HepG2 (cell line): ENCODE data around the gene RPL21. TPM values are rescaled to one million over a fixed set of nuclear protein-coding genes. Genes with fewer than 3 reads are reported as not detected.

Source experiments
- ATAC-seq: fragments of 200-7000 bp; cut with Tn5 transposase; 3 replicates; pipeline ENCODE4 v1.9.1; 2020; ENCODE audit warnings: mild to moderate bottlenecking, moderate library complexity
- BruUV-seq: library from RNA; stranded (reverse); fragments of 400-500 nt; replicated peaks from 2 replicates; lab custom pipeline; 2021; lab: Mats Ljungman, UMichigan
- CTCF ChIA-PET: fragments of 300-600 bp; formaldehyde crosslinking; extraction: SDS; loops from one replicate; lab custom pipeline; 2021; ENCODE audit warnings: low total read pairs, inconsistent platforms, low intra/inter-chr PET ratio; lab: Yijun Ruan, JAX
- POLR2A ChIA-PET: fragments of 350-600 bp; sonication (Branson Sonifier 250); formaldehyde crosslinking; loops from one replicate; lab custom pipeline; 2020; ENCODE audit warnings: antibody characterized with exemption, inconsistent platforms; lab: Yijun Ruan, JAX
- DNase-seq: peaks from one replicate; pipeline ENCODE4 v3.0.0-alpha.2; 2015; ENCODE audit warnings: low spot score
- FAIRE-seq: peaks from 3 replicates; lab custom pipeline; 2011; peaks lifted over from hg19 to GRCh38; lab: Jason Lieb, UNC
- H2AFZ ChIP-seq: one replicate; pipeline ENCODE4 v1.6.1; 2011; ENCODE audit warnings: low read length, inconsistent platforms
- H3K27ac ChIP-seq: fragments of 300-600 bp; 3 replicates; pipeline ENCODE4 v1.8.0; 2011; ENCODE audit warnings: mixed run types, mild to moderate bottlenecking, mixed read lengths, low read length, inconsistent platforms; ENCODE audit not compliant: insufficient read depth; ENCODE audit errors: extremely low read length
- H3K27me3 ChIP-seq, 2 experiments: fragments of 200-600 bp in 1 of 2; 2 replicates in 1 of 2; 3 replicates in 1 of 2; pipeline versions ENCODE4 v1.6.0 to v1.8.0; 2011; ENCODE audit warnings: low read length in 2 of 2, mild to moderate bottlenecking in 2 of 2, moderate library complexity in 2 of 2, inconsistent platforms in 1 of 2; ENCODE audit not compliant: insufficient read depth in 2 of 2, control insufficient read depth in 1 of 2
- H3K36me3 ChIP-seq, 2 experiments: fragments of 200-600 bp in 1 of 2; replicated peaks in 1 of 2; 2 replicates in 1 of 2; 3 replicates in 1 of 2; pipeline versions ENCODE4 v1.5.1 to v1.8.0; 2011; ENCODE audit warnings: low read length in 2 of 2, inconsistent platforms in 1 of 2; ENCODE audit not compliant: insufficient read depth in 2 of 2, control insufficient read depth in 1 of 2
- H3K4me1 ChIP-seq: 2 replicates; pipeline ENCODE4 v1.5.1; 2012; ENCODE audit warnings: low read length, inconsistent platforms; ENCODE audit not compliant: insufficient read depth
- H3K4me2 ChIP-seq: 2 replicates; pipeline ENCODE4 v1.6.0; 2011; ENCODE audit warnings: low read depth, low read length, inconsistent platforms
- H3K4me3 ChIP-seq, 3 experiments: fragments of 200-600 bp in 1 of 3; sonication (generic), shearing (Covaris generic) in 1 of 3; replicated peaks in 1 of 3; 2 replicates each; pipeline ENCODE4 v1.5.1; 2011 to 2016; ENCODE audit warnings: low read length in 3 of 3, inconsistent platforms in 2 of 3, low read depth in 2 of 3, mild to moderate bottlenecking in 2 of 3, control low read depth in 1 of 3, mixed read lengths in 1 of 3; ENCODE audit not compliant: insufficient read depth in 1 of 3
- H3K79me2 ChIP-seq: one replicate; pipeline ENCODE4 v1.6.1; 2011; ENCODE audit warnings: low read length, inconsistent platforms; ENCODE audit not compliant: insufficient read depth
- H3K9ac ChIP-seq: 2 replicates; pipeline ENCODE4 v1.6.0; 2011; ENCODE audit warnings: mild to moderate bottlenecking, low read depth, low read length, inconsistent platforms; ENCODE audit not compliant: insufficient read depth
- H3K9me3 ChIP-seq: 2 replicates; pipeline ENCODE4 v1.5.1; 2012; ENCODE audit warnings: mild to moderate bottlenecking, low read length
- H4K20me1 ChIP-seq: 2 replicates; pipeline ENCODE4 v1.6.0; 2011; ENCODE audit warnings: inconsistent platforms, mild to moderate bottlenecking, low read length, moderate library complexity; ENCODE audit not compliant: insufficient read depth
- IKZF5 ChIP-seq: IDR thresholded peaks from 2 replicates; pipeline ENCODE4 v1.6.1; 2018; ENCODE audit warnings: missing genetic modification reagents, mild to moderate bottlenecking, missing compliant biosample characterization
- THAP11 ChIP-seq: IDR thresholded peaks from 2 replicates; pipeline ENCODE4 v1.6.1; 2016; ENCODE audit warnings: missing biosample characterization, missing genetic modification reagents
- ZFX ChIP-seq: sonication (generic); formaldehyde crosslinking; IDR thresholded peaks from 2 replicates; pipeline ENCODE4 v1.4.0; 2020; ENCODE audit warnings: mild to moderate bottlenecking, low read depth, missing genetic modification reagents, moderate library complexity
- ZNF180 ChIP-seq: sonication (generic); formaldehyde crosslinking; IDR thresholded peaks from 2 replicates; pipeline ENCODE4 v1.4.0; 2020; ENCODE audit warnings: low read depth, missing genetic modification reagents, borderline replicate concordance
- ZNF276 ChIP-seq: sonication (generic); formaldehyde crosslinking; IDR thresholded peaks from 2 replicates; pipeline ENCODE4 v1.4.0; 2020; ENCODE audit warnings: mild to moderate bottlenecking, low read depth, missing genetic modification reagents
- ZSCAN5A ChIP-seq: sonication (generic); formaldehyde crosslinking; IDR thresholded peaks from 2 replicates; pipeline ENCODE4 v1.8.0; 2022; ENCODE audit warnings: mild to moderate bottlenecking, missing genetic modification reagents, borderline replicate concordance
- WGBS: methylation state at CpG from one replicate; pipeline ENCODE4 v1.1.6; 2017; ENCODE audit warnings: low lambda C conversion rate; 5-methylcytosine and 5-hydroxymethylcytosine counted together
- in situ Hi-C: cut with HindIII; loops from 2 replicates; pipeline ENCODE4 v1.10.0; 2017; ENCODE audit warnings: low pct_unique_long_range_greater_than_20kb; ENCODE audit not compliant: extremely low pct_ligation_motif_present
- intact Hi-C: fragments of 100-400 bp; cut with micrococcal nuclease; formaldehyde crosslinking; loops from one replicate; pipeline ENCODE4 v1.10.0; 2022; ENCODE audit not compliant: unreplicated experiment
- polyA plus RNA-seq, 8 experiments: library from polyadenylated mRNA; depleted of rRNA in 3 of 8; stranded (reverse) in 7 of 8; unstranded in 1 of 8; fragments of >200 nt; fragmentation: Illumina TruSeq in 4 of 8; extraction: Trizol in 4 of 8; gene quantifications; 2 replicates each; pipeline versions ENCODE4 v1.2.1 to v1.2.3, GENCODE V29; 2011 to 2016; ENCODE audit warnings: low read depth in 4 of 8, missing spikeins in 1 of 8, mixed read lengths in 1 of 8; ENCODE audit not compliant: insufficient read depth in 1 of 8
- total RNA-seq, 5 experiments: library from RNA; depleted of rRNA; stranded (reverse); fragments of >200 nt; fragmentation: Illumina TruSeq; extraction: Trizol; gene quantifications; 2 replicates each; pipeline ENCODE4 v1.2.3, GENCODE V29; 2016; ENCODE audit warnings: low read depth in 1 of 5
- TF ChIP-seq, protein P1 (sequence below): sonication (generic); formaldehyde crosslinking; IDR thresholded peaks from 2 replicates; pipeline ENCODE4 v1.4.0; 2020; ENCODE audit warnings: missing genetic modification reagents

RPL21 gene
- total and polyA plus RNA-seq, 2 of the 13 experiments (the other 11 are each of a cell fraction or from before 2014, with no cell fraction given) = 1,234 to 1,261 TPM

- no peak for TF ChIP-seq THAP11 (CRISPR knock-in tag)
- TF ChIP-seq IKZF5 (CRISPR knock-in tag) = no peak
- no peak for TF ChIP-seq ZNF180 (CRISPR knock-in tag)
- TF ChIP-seq ZSCAN5A (CRISPR knock-in tag) = no peak
- TF ChIP-seq, all 625 proteins: peak for 0
- Histone ChIP-seq H3K27ac (no peak overlapping the region), H3K4me3 (no peak overlapping the region), H4K20me1 (no peaks in the 10 kb centered on the region), H3K9ac (no peak overlapping the region), H3K4me1 (no peaks in the 10 kb centered on the region), H3K9me3 (no peaks in the 10 kb centered on the region), H3K79me2 (no peaks in the 10 kb centered on the region), H3K27me3 (peaks cover 0 to 10% of the 10 kb centered on the region in 2 experiments; a peak in 2 of 5 replicates), H2AFZ (no peak overlapping the region), H3K4me2 (no peak overlapping the region), H3K36me3 (no peaks in the 10 kb centered on the region)
- ATAC-seq (no peak), DNase-seq (no peak), FAIRE-seq (no peak)
- CTCF ChIA-PET = no interaction called here
- POLR2A ChIA-PET = no interaction called here
- BruUV-seq = no TSS peak
- in situ Hi-C loops (no loop called here), intact Hi-C loops (no loop called here)
- WGBS = 15% methylated on average over 4 of the region's 4 CpGs
Observed at GRCh38 chr13:27302643-27303262, 51.4 kb downstream of the RPL21 start.

GRCh38 chr13:27304099-27304498 is 52.7 kb downstream of the RPL21 start:
- Histone ChIP-seq H3K4me2 (no peak overlapping the region), H3K4me1 (no peaks in the 10 kb centered on the region), H3K27ac (no peak overlapping the region), H3K9ac (no peak overlapping the region), H3K9me3 (no peaks in the 10 kb centered on the region), H3K36me3 (no peaks in the 10 kb centered on the region), H3K79me2 (no peaks in the 10 kb centered on the region), H4K20me1 (no peaks in the 10 kb centered on the region), H2AFZ (no peak overlapping the region), H3K27me3 (peaks cover 1 to 16% of the 10 kb centered on the region in 2 experiments; a peak in 3 of 5 replicates), H3K4me3 (no peak overlapping the region)
- ATAC-seq (no peak), DNase-seq (no peak), FAIRE-seq (no peak)
- in situ Hi-C loops = no loop called here
- BruUV-seq = no TSS peak
- ChIA-PET POLR2A (no interaction called here), CTCF (no interaction called here)
- WGBS = 52% methylated on average over 4 of the region's 4 CpGs
- intact Hi-C loops = no loop called here
- TF ChIP-seq, protein P1, sequence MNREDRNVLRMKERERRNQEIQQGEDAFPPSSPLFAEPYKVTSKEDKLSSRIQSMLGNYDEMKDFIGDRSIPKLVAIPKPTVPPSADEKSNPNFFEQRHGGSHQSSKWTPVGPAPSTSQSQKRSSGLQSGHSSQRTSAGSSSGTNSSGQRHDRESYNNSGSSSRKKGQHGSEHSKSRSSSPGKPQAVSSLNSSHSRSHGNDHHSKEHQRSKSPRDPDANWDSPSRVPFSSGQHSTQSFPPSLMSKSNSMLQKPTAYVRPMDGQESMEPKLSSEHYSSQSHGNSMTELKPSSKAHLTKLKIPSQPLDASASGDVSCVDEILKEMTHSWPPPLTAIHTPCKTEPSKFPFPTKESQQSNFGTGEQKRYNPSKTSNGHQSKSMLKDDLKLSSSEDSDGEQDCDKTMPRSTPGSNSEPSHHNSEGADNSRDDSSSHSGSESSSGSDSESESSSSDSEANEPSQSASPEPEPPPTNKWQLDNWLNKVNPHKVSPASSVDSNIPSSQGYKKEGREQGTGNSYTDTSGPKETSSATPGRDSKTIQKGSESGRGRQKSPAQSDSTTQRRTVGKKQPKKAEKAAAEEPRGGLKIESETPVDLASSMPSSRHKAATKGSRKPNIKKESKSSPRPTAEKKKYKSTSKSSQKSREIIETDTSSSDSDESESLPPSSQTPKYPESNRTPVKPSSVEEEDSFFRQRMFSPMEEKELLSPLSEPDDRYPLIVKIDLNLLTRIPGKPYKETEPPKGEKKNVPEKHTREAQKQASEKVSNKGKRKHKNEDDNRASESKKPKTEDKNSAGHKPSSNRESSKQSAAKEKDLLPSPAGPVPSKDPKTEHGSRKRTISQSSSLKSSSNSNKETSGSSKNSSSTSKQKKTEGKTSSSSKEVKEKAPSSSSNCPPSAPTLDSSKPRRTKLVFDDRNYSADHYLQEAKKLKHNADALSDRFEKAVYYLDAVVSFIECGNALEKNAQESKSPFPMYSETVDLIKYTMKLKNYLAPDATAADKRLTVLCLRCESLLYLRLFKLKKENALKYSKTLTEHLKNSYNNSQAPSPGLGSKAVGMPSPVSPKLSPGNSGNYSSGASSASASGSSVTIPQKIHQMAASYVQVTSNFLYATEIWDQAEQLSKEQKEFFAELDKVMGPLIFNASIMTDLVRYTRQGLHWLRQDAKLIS (CRISPR knock-in tag) = no peak
- TF ChIP-seq ZNF276 (CRISPR knock-in tag) (no peak), ZFX (CRISPR knock-in tag) (no peak)
